GM19395 (cell line): ENCODE data around the gene LPAR4.
"Not testable (repeated sequence)": the region's sequence is repeated elsewhere in the genome, so short reads cannot be mapped to it uniquely, and the experiment has no call there.

ENCODE experiments used
- ATAC-seq: cut with Tn5 transposase; IDR thresholded peaks from one replicate; pipeline ENCODE4 v1.9.1; 2021; ENCODE audit warnings: mild to moderate bottlenecking, moderate library complexity; ENCODE audit not compliant: unreplicated experiment

The LPAR4 gene

GRCh38 chrX:78747489-78747888, at the start of gene LPAR4:
Gene LPAR4 (plus strand): TSS chrX:78747720. CDS start chrX:78754870, 7,150 bp downstream.
- no peak for ATAC-seq

GRCh38 chrX:78706071-78706470, 41.4 kb upstream of the LPAR4 start:
- ATAC-seq, result no peak

GRCh38 chrX:78708262-78708661, 39.3 kb upstream of the LPAR4 start:
- no peak for ATAC-seq

GRCh38 chrX:78708816-78709215, 38.7 kb upstream of the LPAR4 start:
- no peak for ATAC-seq

GRCh38 chrX:78710171-78710570, 37.3 kb upstream of the LPAR4 start:
- ATAC-seq, result no peak

- ATAC-seq, result no peak
Measured at GRCh38 chrX:78712336-78712735, 35.2 kb upstream of the LPAR4 start.

- no peak for ATAC-seq
Measured at GRCh38 chrX:78725287-78725686, 22.2 kb upstream of the LPAR4 start.

GRCh38 chrX:78746496-78746895, 1.0 kb upstream of the LPAR4 start:
- ATAC-seq, result no peak

GRCh38 chrX:78747971-78748370, 451 bp downstream of the LPAR4 start:
- ATAC-seq, result no peak

- no peak for ATAC-seq
Measured at GRCh38 chrX:78748846-78749245, 1.3 kb downstream of the LPAR4 start.

GRCh38 chrX:78753571-78753970, 6.1 kb downstream of the LPAR4 start:
- ATAC-seq, result no peak

GRCh38 chrX:78754917-78755316, 7.4 kb downstream of the LPAR4 start:
- peak; percentile 97 for ATAC-seq

- no peak for ATAC-seq
Measured at GRCh38 chrX:78759081-78759480, 11.6 kb downstream of the LPAR4 start.

GRCh38 chrX:78769101-78769755, 21.7 kb downstream of the LPAR4 start:
- no peak for ATAC-seq

- ATAC-seq, result no peak
Measured at GRCh38 chrX:78769946-78770345, 22.4 kb downstream of the LPAR4 start.

GRCh38 chrX:78796916-78797315, 49.4 kb downstream of the LPAR4 start:
- ATAC-seq, result no peak

- no peak for ATAC-seq
Measured at GRCh38 chrX:78800114-78800513, 52.6 kb downstream of the LPAR4 start.

GRCh38 chrX:78800694-78801093, 53.2 kb downstream of the LPAR4 start:
- ATAC-seq, result no peak

- ATAC-seq, result no peak
Measured at GRCh38 chrX:78801522-78801921, 54.0 kb downstream of the LPAR4 start.

- not testable (repeated sequence) for ATAC-seq
Measured at GRCh38 chrX:78802526-78802925, 55.0 kb downstream of the LPAR4 start.
